ENCODE measurements around the gene CYP8B1.

Gene CYP8B1

GRCh38 chr3:42852441-42852840 lies 23.2 kb downstream of the CYP8B1 start:
- no peak for DNase-seq (ENCODE audit: low read depth)

- no peak for DNase-seq (ENCODE audit: low read depth)
These were observed 24.3 kb downstream of the CYP8B1 start for GRCh38 chr3:42851228-42851834.

GRCh38 chr3:42850263-42850662 lies 25.4 kb downstream of the CYP8B1 start:
- DNase-seq (ENCODE audit: low read depth), result no peak

GRCh38 chr3:42849017-42849416 lies 26.7 kb downstream of the CYP8B1 start:
- no peak for DNase-seq (ENCODE audit: low read depth)

GRCh38 chr3:42847731-42848130 lies 27.9 kb downstream of the CYP8B1 start:
- DNase-seq (ENCODE audit: low read depth), result no peak

GRCh38 chr3:42846685-42847522 lies 28.8 kb downstream of the CYP8B1 start:
- no peak for DNase-seq (ENCODE audit: low read depth)

- no peak for DNase-seq (ENCODE audit: low read depth)
These were observed 30.9 kb downstream of the CYP8B1 start for GRCh38 chr3:42844815-42845214.

GRCh38 chr3:42844412-42844713 lies 31.3 kb downstream of the CYP8B1 start:
- DNase-seq (ENCODE audit: low read depth), result no peak

- DNase-seq (ENCODE audit: low read depth), result no peak
These were observed 31.8 kb downstream of the CYP8B1 start for GRCh38 chr3:42843713-42844411.

- no peak for DNase-seq (ENCODE audit: low read depth)
These were observed 34.3 kb downstream of the CYP8B1 start for GRCh38 chr3:42841332-42841731.

- DNase-seq (ENCODE audit: low read depth), result peak; percentile 34
These were observed 36.1 kb downstream of the CYP8B1 start for GRCh38 chr3:42839616-42840015.

- no peak for DNase-seq (ENCODE audit: low read depth)
These were observed 37.1 kb downstream of the CYP8B1 start for GRCh38 chr3:42838571-42838970.

- DNase-seq (ENCODE audit: low read depth), result no peak
These were observed 39.2 kb downstream of the CYP8B1 start for GRCh38 chr3:42836150-42837123.

GRCh38 chr3:42831321-42831713 lies 44.4 kb downstream of the CYP8B1 start:
- DNase-seq (ENCODE audit: low read depth), result peak; percentile 27

- DNase-seq (ENCODE audit: low read depth), result no peak
These were observed 45.0 kb downstream of the CYP8B1 start for GRCh38 chr3:42830437-42831320.

GRCh38 chr3:42829628-42830436 lies 45.8 kb downstream of the CYP8B1 start:
- DNase-seq (ENCODE audit: low read depth), result no peak

GRCh38 chr3:42829083-42829627 lies 46.5 kb downstream of the CYP8B1 start:
- DNase-seq (ENCODE audit: low read depth), result no peak

GRCh38 chr3:42827654-42828053 lies 48.0 kb downstream of the CYP8B1 start:
- DNase-seq (ENCODE audit: low read depth), result no peak

- no peak for DNase-seq (ENCODE audit: low read depth)
These were observed 48.7 kb downstream of the CYP8B1 start for GRCh38 chr3:42827023-42827422.

- DNase-seq (ENCODE audit: low read depth), result no peak
These were observed 49.5 kb downstream of the CYP8B1 start for GRCh38 chr3:42826141-42826540.

Measured in HS-27A (cell line).